Cardiac muscle cell (in vitro differentiated cells and primary cell): ENCODE results near the gene TMEM89. TPM values are rescaled to one million over a fixed set of nuclear protein-coding genes. Genes with fewer than 3 reads are reported as not detected.

Experiments
- DNase-seq, 2 donors: peaks; one replicate each; pipeline versions ENCODE4 v3.0.0 to v3.0.0-alpha.2; 2010 to 2017; ENCODE audit warnings: low read depth in 1 of 2, low spot score in 1 of 2
- H3K27ac ChIP-seq: fragments of 200-600 bp; sonication (generic); 2 replicates; pipeline ENCODE4 v1.5.1; 2016
- H3K27me3 ChIP-seq: fragments of 200-600 bp; sonication (generic); 2 replicates; pipeline ENCODE4 v1.6.0; 2016; ENCODE audit warnings: control low read depth
- H3K36me3 ChIP-seq: fragments of 200-600 bp; sonication (generic); 2 replicates; pipeline ENCODE4 v1.5.1; 2016; ENCODE audit warnings: control low read depth
- H3K4me1 ChIP-seq: fragments of 200-600 bp; sonication (generic); 2 replicates; pipeline ENCODE4 v1.8.1; 2017; ENCODE audit warnings: low read depth, mild to moderate bottlenecking, mixed run types
- H3K4me3 ChIP-seq: fragments of 200-600 bp; sonication (generic); 2 replicates; pipeline ENCODE4 v1.5.1; 2016; ENCODE audit warnings: mild to moderate bottlenecking
- H3K9me3 ChIP-seq: fragments of 200-600 bp; sonication (generic); 2 replicates; pipeline ENCODE4 v1.5.1; 2017; ENCODE audit warnings: low read depth, mild to moderate bottlenecking, control low read depth
- CTCF ChIP-seq: IDR thresholded peaks from 2 replicates; pipeline ENCODE4 v1.5.1; 2012; ENCODE audit warnings: low read depth, mild to moderate bottlenecking, low read length
- polyA plus RNA-seq: library from polyadenylated mRNA; unstranded; fragments of >200 nt; fragmentation: Nextera tagmentation; extraction: Ambion mirVana; gene quantifications from 2 replicates; pipeline ENCODE4 v1.2.1, GENCODE V29; 2016
- total RNA-seq: library from RNA; depleted of rRNA; stranded (reverse); fragments of >200 nt; gene quantifications from 2 replicates; pipeline ENCODE4 v1.2.3, GENCODE V29; 2016

Gene TMEM89
- total and polyA plus RNA-seq, 2 experiments from 2014 or later, result 0.59 TPM; not detected in 1

GRCh38 chr3:48591886-48592518, 29.6 kb downstream of the TMEM89 start:
- H3K4me1 ChIP-seq, result no peaks in the 10 kb centered on the region
- no peaks in the 10 kb centered on the region for H3K9me3 ChIP-seq
- H3K27ac ChIP-seq, result no peak overlapping the region
- no peak overlapping the region for H3K4me3 ChIP-seq
- TF ChIP-seq CTCF, result no peak
- no peaks in the 10 kb centered on the region for H3K27me3 ChIP-seq
- peaks cover 7% of the 10 kb centered on the region for H3K36me3 ChIP-seq
- DNase-seq, result no peak

DNA sequence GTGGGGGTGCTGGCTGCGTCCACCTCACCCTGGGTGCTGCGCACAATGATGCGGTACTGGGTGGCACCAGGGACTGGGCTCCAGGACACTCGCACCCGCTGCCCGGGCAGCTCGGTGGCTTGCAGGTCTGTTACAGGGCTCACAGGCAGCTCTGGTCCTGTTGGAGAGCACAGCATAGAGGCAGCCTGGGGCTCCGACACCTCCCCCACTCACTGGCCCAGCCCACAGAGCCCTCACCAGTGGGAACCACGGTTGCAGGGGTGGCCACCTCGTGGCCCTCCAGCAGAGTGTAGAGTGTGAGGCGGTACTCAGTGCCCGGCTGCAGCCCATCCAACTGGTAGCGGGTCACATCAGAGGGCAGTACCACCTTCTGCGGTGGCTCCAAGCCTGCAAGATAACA, 30.1 kb downstream of the TMEM89 start:
- DNase-seq, result no peak
- H3K4me1 ChIP-seq, result no peaks in the 10 kb centered on the region
- no peak for TF ChIP-seq CTCF
- no peaks in the 10 kb centered on the region for H3K9me3 ChIP-seq
- no peak overlapping the region for H3K27ac ChIP-seq
- no peaks in the 10 kb centered on the region for H3K27me3 ChIP-seq
- peaks cover 11% of the 10 kb centered on the region for H3K36me3 ChIP-seq
- no peak overlapping the region for H3K4me3 ChIP-seq

GRCh38 chr3:48588230-48588629, 33.3 kb downstream of the TMEM89 start:
- TF ChIP-seq CTCF, result no peak
- DNase-seq, result no peak
- no peaks in the 10 kb centered on the region for H3K4me1 ChIP-seq
- H3K27ac ChIP-seq, result no peak overlapping the region
- H3K9me3 ChIP-seq, result no peaks in the 10 kb centered on the region
- no peaks in the 10 kb centered on the region for H3K27me3 ChIP-seq
- H3K36me3 ChIP-seq, result peaks cover 27% of the 10 kb centered on the region
- H3K4me3 ChIP-seq, result no peak overlapping the region

DNA sequence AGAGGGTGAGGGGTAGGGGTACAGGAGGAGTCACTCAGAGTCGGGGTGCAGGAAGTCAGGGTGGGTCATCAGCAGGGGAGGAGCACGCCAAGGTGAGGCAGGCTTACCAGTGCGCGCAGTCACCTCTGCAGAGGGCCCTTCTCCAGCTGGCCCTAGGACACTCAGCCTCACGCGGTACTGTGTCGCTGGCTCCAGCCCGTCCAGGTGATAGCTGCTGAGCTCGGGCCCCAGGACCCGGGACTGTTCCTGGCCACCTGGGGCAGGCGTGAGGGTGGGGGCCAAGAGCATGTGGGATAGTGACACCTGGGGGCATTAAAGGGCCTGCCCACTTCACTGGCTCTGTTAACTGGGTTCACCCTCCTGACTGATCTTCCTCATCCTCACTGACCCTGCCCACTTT, 33.9 kb downstream of the TMEM89 start:
- no peak for DNase-seq
- H3K4me1 ChIP-seq, result no peaks in the 10 kb centered on the region
- H3K9me3 ChIP-seq, result no peaks in the 10 kb centered on the region
- TF ChIP-seq CTCF, result no peak
- peaks cover 28% of the 10 kb centered on the region for H3K36me3 ChIP-seq
- H3K4me3 ChIP-seq, result no peak overlapping the region
- no peak overlapping the region for H3K27ac ChIP-seq
- H3K27me3 ChIP-seq, result no peaks in the 10 kb centered on the region

- no peak for TF ChIP-seq CTCF
- Histone ChIP-seq H3K9me3 (no peaks in the 10 kb centered on the region), H3K27ac (no peak overlapping the region), H3K4me1 (no peaks in the 10 kb centered on the region), H3K27me3 (no peaks in the 10 kb centered on the region), H3K4me3 (no peak overlapping the region), H3K36me3 (peaks cover 28% of the 10 kb centered on the region)
- no peak for DNase-seq
These were observed 36.2 kb downstream of the TMEM89 start for GRCh38 chr3:48585411-48585810.

DNA sequence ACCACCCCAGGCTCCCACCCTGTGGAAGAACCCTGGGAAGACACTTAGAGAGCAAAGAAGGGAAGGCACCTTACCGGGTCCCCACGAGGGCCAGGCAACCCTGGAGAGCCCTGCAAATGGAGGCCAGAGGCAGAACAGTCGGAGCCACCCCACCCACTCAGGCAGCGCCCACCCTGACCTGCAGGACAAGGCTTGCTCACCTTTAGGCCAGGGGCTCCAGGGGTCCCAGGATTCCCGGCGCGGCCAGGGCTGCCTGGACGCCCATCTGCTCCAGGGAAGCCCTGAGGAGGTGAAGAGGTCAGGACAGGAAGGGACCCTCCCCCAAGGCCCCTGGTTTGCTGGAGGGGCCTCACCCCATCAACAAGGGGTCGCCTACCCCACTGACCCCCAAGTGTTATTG, 36.7 kb downstream of the TMEM89 start:
- Histone ChIP-seq H3K36me3 (peaks cover 28% of the 10 kb centered on the region), H3K27ac (no peak overlapping the region), H3K4me1 (no peaks in the 10 kb centered on the region), H3K27me3 (no peaks in the 10 kb centered on the region), H3K4me3 (no peak overlapping the region), H3K9me3 (no peaks in the 10 kb centered on the region)
- no peak for DNase-seq
- TF ChIP-seq CTCF, result no peak
